OCI-LY3 (cell line): ENCODE measurements around the gene AIG1.

Source experiments
- H2AFZ ChIP-seq: fragments of 200-600, 300-600 bp; shearing (Covaris generic); 2 replicates; pipeline ENCODE4 v1.6.0; 2014; ENCODE audit warnings: antibody characterized with exemption, low read depth, low read length
- H3K27ac ChIP-seq: fragments of 200-600, 300-600 bp; sonication (generic); 2 replicates; pipeline ENCODE4 v1.5.1; 2014; ENCODE audit warnings: mild to moderate bottlenecking, low read length, moderate library complexity, mixed read lengths
- H3K27me3 ChIP-seq: fragments of 200-600, 300-600 bp; sonication (generic); 2 replicates; pipeline ENCODE4 v1.6.1; 2014; ENCODE audit warnings: low read depth, low read length, mixed read lengths
- H3K36me3 ChIP-seq: fragments of 200-600, 300-600 bp; sonication (generic); replicated peaks from 2 replicates; pipeline ENCODE3; 2014; ENCODE audit warnings: low read depth, low read length, mixed read lengths
- H3K4me1 ChIP-seq: fragments of 300-600, 200-600 bp; sonication (generic); 2 replicates; pipeline ENCODE4 v1.6.1; 2014; ENCODE audit warnings: low read length, mixed read lengths
- H3K4me2 ChIP-seq: fragments of 200-600, 300-600 bp; sonication (generic); 2 replicates; pipeline ENCODE4 v1.6.1; 2014; ENCODE audit warnings: low read length, mixed read lengths
- H3K4me3 ChIP-seq: fragments of 300-600, 200-600 bp; sonication (generic); 2 replicates; pipeline ENCODE4 v1.5.1; 2014; ENCODE audit warnings: antibody characterized with exemption, mild to moderate bottlenecking, low read length, moderate library complexity
- H3K79me2 ChIP-seq: fragments of 300-600, 200-600 bp; shearing (Covaris generic); 2 replicates; pipeline ENCODE4 v1.6.1; 2014; ENCODE audit warnings: mild to moderate bottlenecking, low read length, mixed read lengths
- H3K9ac ChIP-seq: fragments of 300-600, 200-600 bp; shearing (Covaris generic); 2 replicates; pipeline ENCODE4 v1.6.0; 2014; ENCODE audit warnings: mild to moderate bottlenecking, low read length, moderate library complexity
- H3K9me3 ChIP-seq: fragments of 200-600, 300-600 bp; shearing (Covaris generic); 2 replicates; pipeline ENCODE4 v1.6.1; 2014; ENCODE audit warnings: low read length, mixed read lengths; ENCODE audit not compliant: insufficient read depth
- H4K20me1 ChIP-seq: fragments of 200-600, 300-600 bp; sonication (generic); 2 replicates; pipeline ENCODE4 v1.6.1; 2016; ENCODE audit warnings: low read length, mixed read lengths; ENCODE audit not compliant: insufficient read depth
- CTCF ChIP-seq: fragments of 200-600, 300-600 bp; sonication (generic); IDR thresholded peaks from 2 replicates; pipeline ENCODE4 v1.5.1; 2014; ENCODE audit warnings: antibody characterized with exemption, low read length, low read depth
- EZH2phosphoT487 ChIP-seq: fragments of 200-600 bp; shearing (Covaris generic); IDR thresholded peaks from 2 replicates; pipeline ENCODE4 v1.6.1; 2018; ENCODE audit warnings: antibody characterized with exemption, mixed run types, low read depth

AIG1 gene

GRCh38 chr6:143363299-143363698 is 302.6 kb downstream of the AIG1 start:
- H3K4me1 ChIP-seq: peaks cover 5% of the 10 kb centered on the region
- H3K27me3 ChIP-seq: no peaks in the 10 kb centered on the region
- H3K36me3 ChIP-seq: no peaks in the 10 kb centered on the region
- H3K79me2 ChIP-seq: no peaks in the 10 kb centered on the region
- no peaks in the 10 kb centered on the region for H4K20me1 ChIP-seq
- H2AFZ ChIP-seq: no peak overlapping the region
- no peak overlapping the region; the same call in 1 of the 2 replicates for H3K9ac ChIP-seq
- no peak for TF ChIP-seq EZH2phosphoT487
- TF ChIP-seq CTCF: no peak
- no peaks in the 10 kb centered on the region for H3K9me3 ChIP-seq
- no peak overlapping the region for H3K27ac ChIP-seq
- H3K4me2 ChIP-seq: no peak overlapping the region
- H3K4me3 ChIP-seq: no peak overlapping the region

- Histone ChIP-seq H3K27me3 (no peaks in the 10 kb centered on the region), H2AFZ (no peak overlapping the region), H3K4me1 (peaks cover 46% of the 10 kb centered on the region), H3K9ac (no peak overlapping the region), H3K4me3 (peak overlapping the region; percentile 25; the same call in 1 of the 2 replicates), H3K27ac (peak overlapping the region; percentile 57), H3K36me3 (no peaks in the 10 kb centered on the region), H3K9me3 (no peaks in the 10 kb centered on the region), H3K4me2 (peak overlapping the region; percentile 52), H3K79me2 (no peaks in the 10 kb centered on the region), H4K20me1 (no peaks in the 10 kb centered on the region)
- TF ChIP-seq EZH2phosphoT487: no peak
- TF ChIP-seq CTCF: no peak
These were observed 307.7 kb downstream of the AIG1 start for GRCh38 chr6:143368426-143368825.

- no peaks in the 10 kb centered on the region for H3K79me2 ChIP-seq
- peaks cover 62% of the 10 kb centered on the region for H3K4me1 ChIP-seq
- peak overlapping the region; percentile 48 for H3K4me2 ChIP-seq
- H3K4me3 ChIP-seq: no peak overlapping the region
- H3K27me3 ChIP-seq: no peaks in the 10 kb centered on the region
- TF ChIP-seq EZH2phosphoT487 (no peak), CTCF (no peak)
- H4K20me1 ChIP-seq: no peaks in the 10 kb centered on the region
- no peaks in the 10 kb centered on the region for H3K36me3 ChIP-seq
- H3K9ac ChIP-seq: no peak overlapping the region
- no peaks in the 10 kb centered on the region for H3K9me3 ChIP-seq
- H2AFZ ChIP-seq: no peak overlapping the region
- H3K27ac ChIP-seq: peak overlapping the region; percentile 4; the same call in 1 of the 2 replicates
These were observed 309.3 kb downstream of the AIG1 start for GRCh38 chr6:143369971-143370370.

- H2AFZ ChIP-seq: no peak overlapping the region
- no peaks in the 10 kb centered on the region for H3K9me3 ChIP-seq
- no peak overlapping the region for H3K9ac ChIP-seq
- H3K4me3 ChIP-seq: no peak overlapping the region
- TF ChIP-seq EZH2phosphoT487 (no peak), CTCF (no peak)
- H3K4me1 ChIP-seq: peaks cover 68% of the 10 kb centered on the region
- peak overlapping the region; percentile 4; the same call in 1 of the 2 replicates for H3K27ac ChIP-seq
- no peaks in the 10 kb centered on the region for H3K79me2 ChIP-seq
- no peaks in the 10 kb centered on the region for H4K20me1 ChIP-seq
- H3K36me3 ChIP-seq: no peaks in the 10 kb centered on the region
- no peaks in the 10 kb centered on the region for H3K27me3 ChIP-seq
- peak overlapping the region; percentile 48 for H3K4me2 ChIP-seq
These were observed 310.2 kb downstream of the AIG1 start for GRCh38 chr6:143370812-143371370.
